Esophagus muscularis mucosa (tissue), 4 donors: ENCODE results near the gene PEAK3.

Experiments used
- CTCF ChIP-seq, 3 experiments: fragments of 200-600 bp in 2 of 3; fragments of 450-650 bp in 1 of 3; sonication (generic) in 2 of 3; IDR thresholded peaks; one replicate each; pipeline ENCODE4 v1.5.1; 2017 to 2019; ENCODE audit warnings: antibody characterized with exemption in 3 of 3, mild to moderate bottlenecking in 2 of 3, moderate library complexity in 1 of 3
- EP300 ChIP-seq: sonication (generic); formaldehyde crosslinking; IDR thresholded peaks from one replicate; pipeline ENCODE4 v1.6.1; 2017; ENCODE audit warnings: antibody characterized with exemption
- POLR2A ChIP-seq: fragments of 450-650 bp; IDR thresholded peaks from one replicate; pipeline ENCODE4 v1.6.1; 2017; ENCODE audit warnings: antibody characterized with exemption, moderate library complexity, mild to moderate bottlenecking, low read depth
- POLR2AphosphoS5 ChIP-seq, 2 donors: sonication (generic); formaldehyde crosslinking; IDR thresholded peaks; one replicate each; pipeline ENCODE4 v1.6.1; 2017; ENCODE audit warnings: antibody characterized with exemption in 2 of 2

DNA sequence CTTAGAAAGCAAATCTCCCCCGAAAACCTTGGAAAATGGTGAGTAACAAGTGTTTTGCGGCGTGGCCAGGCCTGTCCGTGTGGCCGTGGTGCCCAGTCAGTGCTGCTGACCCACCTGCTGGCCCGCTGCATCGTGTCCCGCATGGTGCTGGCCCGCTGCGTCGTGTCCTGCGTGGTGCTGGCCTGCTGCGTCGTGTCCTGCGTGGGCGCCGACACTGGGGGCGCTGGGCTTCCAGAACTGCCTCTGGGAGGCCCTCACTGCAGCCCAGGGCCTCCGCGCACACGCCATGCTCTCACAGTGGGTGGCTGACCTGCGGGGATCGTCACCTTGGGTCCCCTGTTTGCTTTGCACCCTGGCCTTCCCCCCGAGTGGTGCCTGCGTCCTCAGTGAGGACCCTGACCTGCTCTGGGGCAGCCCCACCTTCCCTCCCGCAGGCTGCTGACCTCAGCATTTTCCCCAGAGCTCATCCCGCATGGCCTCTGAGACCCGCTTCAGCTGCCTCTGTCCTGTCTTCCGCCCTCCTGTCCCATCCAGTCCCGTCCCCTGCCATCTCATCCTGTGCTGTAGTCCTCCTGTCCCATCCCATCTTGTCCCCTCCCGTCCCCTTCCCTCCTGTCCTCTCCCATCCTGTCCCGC is 56.4 kb downstream of the PEAK3 start:
- TF ChIP-seq CTCF (IDR thresholded peaks at IDR 0.05) (no peak), POLR2A (no peak), POLR2AphosphoS5 (IDR thresholded peaks at IDR 0.05) (no peak), EP300 (no peak)
